Stomach (tissue), 9 donors: ENCODE results near the gene MED8. TPM values are rescaled to one million over a fixed set of nuclear protein-coding genes. Genes with fewer than 3 reads are reported as not detected.

ENCODE experiments used
- DNase-seq, 2 donors: peaks; one replicate each; pipeline versions ENCODE4 v3.0.0 to v3.0.0-alpha.2; 2013 to 2019
- H3K27ac ChIP-seq, 5 donors: fragments of 200-600 bp in 4 of 5; sonication (generic) in 4 of 5; one replicate each; pipeline ENCODE4 v1.5.1; 2013 to 2019; ENCODE audit warnings: mild to moderate bottlenecking in 1 of 5, moderate library complexity in 1 of 5
- H3K27me3 ChIP-seq, 3 donors: fragments of 200-600 bp; sonication (generic); one replicate each; pipeline ENCODE4 v1.5.1; 2017 to 2019; ENCODE audit warnings: mixed run types in 1 of 3
- H3K36me3 ChIP-seq, 4 donors: fragments of 200-600 bp; sonication (generic); 1 replicate in 3 of 4; 2 replicates in 1 of 4; pipeline ENCODE4 v1.5.1; 2016 to 2019
- H3K4me1 ChIP-seq, 4 donors: fragments of 200-600 bp; sonication (generic); one replicate each; pipeline ENCODE4 v1.5.1; 2016 to 2019
- H3K4me3 ChIP-seq, 4 donors: fragments of 200-600 bp; sonication (generic) in 3 of 4; one replicate each; pipeline ENCODE4 v1.5.1; 2016 to 2019; ENCODE audit warnings: mild to moderate bottlenecking in 1 of 4
- H3K9me3 ChIP-seq, 4 donors: fragments of 200-600 bp; sonication (generic); one replicate each; pipeline ENCODE4 v1.5.1; 2016 to 2019
- CTCF ChIP-seq, 7 experiments: fragments of 450-650 bp in 4 of 7; fragments of 200-600 bp in 3 of 7; sonication (generic) in 3 of 7; IDR thresholded peaks; one replicate each; pipeline ENCODE4 v1.5.1; 2016 to 2019; ENCODE audit warnings: antibody characterized with exemption in 7 of 7, control low read depth in 2 of 7, mild to moderate bottlenecking in 1 of 7
- EP300 ChIP-seq: sonication (generic); formaldehyde crosslinking; IDR thresholded peaks from one replicate; pipeline ENCODE4 v1.6.1; 2017; ENCODE audit warnings: antibody characterized with exemption
- POLR2A ChIP-seq, 4 donors: fragments of 450-650 bp; IDR thresholded peaks; one replicate each; pipeline ENCODE4 v1.6.1; 2016; ENCODE audit warnings: antibody characterized with exemption in 4 of 4, control low read depth in 2 of 4, mild to moderate bottlenecking in 1 of 4, moderate library complexity in 1 of 4
- POLR2AphosphoS5 ChIP-seq, 3 donors: sonication (generic); formaldehyde crosslinking; IDR thresholded peaks; one replicate each; pipeline ENCODE4 v1.6.1; 2016; ENCODE audit warnings: antibody characterized with exemption in 3 of 3
- WGBS, 5 donors: extraction: QIAGEN DNeasy Blood & Tissue Kit in 3 of 5; methylation state at CpG; one replicate each; pipeline versions ENCODE4 v1.1.5 to v1.1.7; 2013 to 2018; 5-methylcytosine and 5-hydroxymethylcytosine counted together
- intact Hi-C: fragments of 100-400 bp; cut with DNase I; formaldehyde crosslinking; loops from one replicate; pipeline ENCODE4 v1.15.1; 2023; ENCODE audit warnings: low total_unique reads
- polyA plus RNA-seq, 3 donors: library from polyadenylated mRNA; stranded (reverse); fragments of 200-250 nt; gene quantifications; one replicate each; pipeline ENCODE4 v1.2.3, GENCODE V29; 2013
- total RNA-seq, 5 donors: library from RNA; depleted of rRNA; stranded (reverse); fragments of >200 nt; gene quantifications; one replicate each; pipeline versions ENCODE4 v1.1.0 to v1.2.3, GENCODE V29; 2014 to 2016
- donor health status: healthy with polysubstance abuse.
- donor health status: Bipolar disorder and iron deficiency.
- donor health status: healthy.

Gene MED8
- total and polyA plus RNA-seq, 8 donors, result 5.8 to 52.2 (median 30.1) TPM

GRCh38 chr1:43339584-43340232 is 49.9 kb downstream of the MED8 start:
- intact Hi-C loops, result no loop called here
- Histone ChIP-seq H3K4me3 (no peak overlapping the region), H3K4me1 (peaks cover 0 to 7% (median 2%) of the 10 kb centered on the region in 4 donors), H3K9me3 (no peaks in the 10 kb centered on the region), H3K27ac (no peak overlapping the region), H3K36me3 (no peaks in the 10 kb centered on the region), H3K27me3 (no peaks in the 10 kb centered on the region)
- WGBS, 5 donors, result 88 to 93% (median 91%) methylated on average over 6 of the region's 6 CpGs
- TF ChIP-seq CTCF (IDR thresholded peaks at IDR 0.05), result no peak
- no peak for TF ChIP-seq POLR2AphosphoS5 (IDR thresholded peaks at IDR 0.05)
- TF ChIP-seq POLR2A (IDR thresholded peaks at IDR 0.05), result no peak
- no peak for TF ChIP-seq EP300
- DNase-seq, result no peak

- H3K4me1 ChIP-seq, result no peaks in the 10 kb centered on the region
- WGBS, 5 donors, result 75 to 90% (median 82%) methylated on average over 5 of the region's 5 CpGs
- intact Hi-C loops, result no loop called here
- TF ChIP-seq POLR2A (IDR thresholded peaks at IDR 0.05) (no peak), POLR2AphosphoS5 (IDR thresholded peaks at IDR 0.05) (no peak), CTCF (IDR thresholded peaks at IDR 0.05) (no peak), EP300 (no peak)
- no peak for DNase-seq
- no peaks in the 10 kb centered on the region for H3K9me3 ChIP-seq
- no peaks in the 10 kb centered on the region for H3K27me3 ChIP-seq
- H3K4me3 ChIP-seq, result no peak overlapping the region
- no peak overlapping the region for H3K27ac ChIP-seq
- no peaks in the 10 kb centered on the region for H3K36me3 ChIP-seq
Observed at GRCh38 chr1:43338001-43338400, 51.6 kb downstream of the MED8 start.

GRCh38 chr1:43337588-43337987 is 52.0 kb downstream of the MED8 start, which contains the start of gene MPL:
MPL (plus strand) TSS chr1:43337818; CDS start chr1:43337849, 31 bp downstream.
- no peaks in the 10 kb centered on the region for H3K9me3 ChIP-seq
- no peak for TF ChIP-seq EP300
- TF ChIP-seq POLR2A (IDR thresholded peaks at IDR 0.05), result no peak
- TF ChIP-seq POLR2AphosphoS5 (IDR thresholded peaks at IDR 0.05), result no peak
- TF ChIP-seq CTCF (IDR thresholded peaks at IDR 0.05), result no peak
- no peaks in the 10 kb centered on the region for H3K36me3 ChIP-seq
- no peak for DNase-seq
- H3K4me1 ChIP-seq, result no peaks in the 10 kb centered on the region
- 62 to 88% (median 82%) methylated on average over 2 to 3 of the region's 3 CpGs for WGBS, 5 donors
- no peaks in the 10 kb centered on the region for H3K27me3 ChIP-seq
- H3K27ac ChIP-seq, result no peak within 1 kb of the TSS
- H3K4me3 ChIP-seq, result no peak within 1 kb of the TSS
- intact Hi-C loops, result no loop called here

- no peak overlapping the region for H3K27ac ChIP-seq
- 70 to 76% (median 72%) methylated on average over 7 of the region's 7 CpGs for WGBS, 5 donors
- DNase-seq, result no peak
- no peak for TF ChIP-seq POLR2AphosphoS5 (IDR thresholded peaks at IDR 0.05)
- peak in 1 of 7 experiments; percentile 13 for TF ChIP-seq CTCF (IDR thresholded peaks at IDR 0.05)
- intact Hi-C loops, result no loop called here
- no peaks in the 10 kb centered on the region for H3K9me3 ChIP-seq
- H3K4me1 ChIP-seq, result peaks cover 0 to 9% (median 3%) of the 10 kb centered on the region in 4 donors
- no peaks in the 10 kb centered on the region for H3K36me3 ChIP-seq
- H3K4me3 ChIP-seq, result no peak overlapping the region
- no peaks in the 10 kb centered on the region for H3K27me3 ChIP-seq
Observed at GRCh38 chr1:43334453-43335205, 55.0 kb downstream of the MED8 start.

Other genes starting within 250 kb of the MED8 start
- gene EBNA1BP2, start 217.5 kb downstream of the MED8 start, total RNA-seq, result 10 to 100 TPM in 4 of 5 donors, 1 to 10 TPM in 1; 4.1 to 53.3 (median 37.2) TPM
- gene EBNA1BP2, start 217.5 kb downstream of the MED8 start, polyA plus RNA-seq, result 10 to 100 TPM; 50.4 to 58.9 (median 52.5) TPM
- 1 to 10 TPM in 1 of 5 donors, under 1 TPM in 1, not detected in 3; 0.37 to 1.4 TPM for gene CFAP57, start 217.5 kb downstream of the MED8 start, total RNA-seq
- under 1 TPM; 0.08 to 0.15 (median 0.12) TPM for gene CFAP57, start 217.5 kb downstream of the MED8 start, polyA plus RNA-seq
- gene TMEM125, start 119.8 kb downstream of the MED8 start, total RNA-seq, result 10 to 100 TPM in 3 of 5 donors, 1 to 10 TPM in 2; 7.0 to 41.9 (median 13.6) TPM
- 10 to 100 TPM; 19.2 to 38.8 (median 26.5) TPM for gene TMEM125, start 119.8 kb downstream of the MED8 start, polyA plus RNA-seq
- gene C1orf210, start 104.2 kb downstream of the MED8 start, total RNA-seq, result 10 to 100 TPM in 2 of 5 donors, 1 to 10 TPM in 2, not detected in 1; 4.3 to 24.3 (median 11.6) TPM
- gene C1orf210, start 104.2 kb downstream of the MED8 start, polyA plus RNA-seq, result 10 to 100 TPM in 2 of 3 donors, 1 to 10 TPM in 1; 7.7 to 34.4 (median 20.2) TPM
- 10 to 100 TPM in 4 of 5 donors, not detected in 1; 13.8 to 36.2 (median 16.4) TPM for gene TIE1, start 88.8 kb downstream of the MED8 start, total RNA-seq
- gene TIE1, start 88.8 kb downstream of the MED8 start, polyA plus RNA-seq, result 1 to 10 TPM; 2.1 to 5.8 (median 3.1) TPM
- not detected for gene MPL, start 52.0 kb downstream of the MED8 start, total RNA-seq
- gene MPL, start 52.0 kb downstream of the MED8 start, polyA plus RNA-seq, result not detected
- 10 to 100 TPM in 2 of 5 donors, 1 to 10 TPM in 3; 1.8 to 22.3 (median 7.9) TPM for gene CDC20, start 30.8 kb downstream of the MED8 start, total RNA-seq
- gene CDC20, start 30.8 kb downstream of the MED8 start, polyA plus RNA-seq, result 10 to 100 TPM; 11.1 to 31.4 (median 11.3) TPM
- gene ELOVL1, start 21.8 kb downstream of the MED8 start, total RNA-seq, result 100 to 1,000 TPM in 1 of 5 donors, 10 to 100 TPM in 3, 1 to 10 TPM in 1; 7.6 to 109 (median 36.8) TPM
- gene ELOVL1, start 21.8 kb downstream of the MED8 start, polyA plus RNA-seq, result 10 to 100 TPM; 35.6 to 83.8 (median 74.6) TPM
- gene SZT2, start 99 bp upstream of the MED8 start, total RNA-seq, result 10 to 100 TPM; 49.6 to 69.3 (median 56.7) TPM
- gene SZT2, start 99 bp upstream of the MED8 start, polyA plus RNA-seq, result 10 to 100 TPM in 1 of 3 donors, 1 to 10 TPM in 2; 4.9 to 10.2 (median 9.3) TPM
- gene HYI, start 64.1 kb upstream of the MED8 start, total RNA-seq, result 10 to 100 TPM; 24.4 to 77.6 (median 43.6) TPM
- 100 to 1,000 TPM in 2 of 3 donors, 10 to 100 TPM in 1; 64.2 to 173 (median 143) TPM for gene HYI, start 64.1 kb upstream of the MED8 start, polyA plus RNA-seq
- gene PTPRF, start 141.1 kb upstream of the MED8 start, total RNA-seq, result 100 to 1,000 TPM in 4 of 5 donors, 10 to 100 TPM in 1; 63.0 to 282 (median 114) TPM
- 10 to 100 TPM; 11.3 to 53.3 (median 30.4) TPM for gene PTPRF, start 141.1 kb upstream of the MED8 start, polyA plus RNA-seq